ENCODE data around the gene KIF22. TPM values are rescaled to one million over a fixed set of nuclear protein-coding genes. Genes with fewer than 3 reads are reported as not detected.

KIF22 gene
- total and polyA plus RNA-seq, 9 of the 15 experiments (the other 6 are each of a cell fraction or from before 2014, with no cell fraction given): 8.7 to 232 (median 131) TPM

- TF ChIP-seq TSHZ1 (CRISPR knock-in tag; IDR thresholded peaks at IDR 0.05) (no peak), NFIC (IDR thresholded peaks at IDR 0.05) (peak; percentile 77), IFI16 (CRISPR knock-in tag; IDR thresholded peaks at IDR 0.05) (no peak), MYNN (IDR thresholded peaks at IDR 0.05) (0 out of 2 replicates have a peak, but pooled peaks have one; percentile 15), MYNN (CRISPR knock-in tag; IDR thresholded peaks at IDR 0.05) (no peak), CC2D1A (IDR thresholded peaks at IDR 0.05) (peak; percentile 88)
- TF ChIP-seq, protein P1, sequence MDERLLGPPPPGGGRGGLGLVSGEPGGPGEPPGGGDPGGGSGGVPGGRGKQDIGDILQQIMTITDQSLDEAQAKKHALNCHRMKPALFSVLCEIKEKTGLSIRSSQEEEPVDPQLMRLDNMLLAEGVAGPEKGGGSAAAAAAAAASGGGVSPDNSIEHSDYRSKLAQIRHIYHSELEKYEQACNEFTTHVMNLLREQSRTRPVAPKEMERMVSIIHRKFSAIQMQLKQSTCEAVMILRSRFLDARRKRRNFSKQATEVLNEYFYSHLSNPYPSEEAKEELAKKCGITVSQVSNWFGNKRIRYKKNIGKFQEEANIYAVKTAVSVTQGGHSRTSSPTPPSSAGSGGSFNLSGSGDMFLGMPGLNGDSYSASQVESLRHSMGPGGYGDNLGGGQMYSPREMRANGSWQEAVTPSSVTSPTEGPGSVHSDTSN (CRISPR knock-in tag; IDR thresholded peaks at IDR 0.05; ENCODE audit: low read depth): no peak
- TF ChIP-seq, protein P1 (tag; conservative IDR thresholded peaks at IDR 0.05; ENCODE audit: low read depth): no peak
Measured at GRCh38 chr16:29815793-29816693, 25.5 kb downstream of the KIF22 start, which contains the start of gene PAGR1 (continued).

Data from K562 (cell line).